ENCODE measurements around the gene LYST.

GRCh38 chr1:235808223-235808622 lies 58.5 kb downstream of the LYST start:
- TF ChIP-seq POLR2A (IDR thresholded peaks at IDR 0.05; ENCODE audit: low read depth, low read length) (no peak), POLR2AphosphoS5 (IDR thresholded peaks at IDR 0.05; ENCODE audit: low read depth, low read length) (no peak)
